ENCODE results near the gene PLCG2.

PLCG2 gene

GRCh38 chr16:81912395-81912794 is 133.3 kb downstream of the PLCG2 start:
- TF ChIP-seq GATA1 (IDR thresholded peaks at IDR 0.05; ENCODE audit: low read depth, low read length) (no peak), POLR2A (IDR thresholded peaks at IDR 0.05; ENCODE audit: low read length) (no peak)
- no peak for DNase-seq

- TF ChIP-seq POLR2A (IDR thresholded peaks at IDR 0.05; ENCODE audit: low read length) (no peak), GATA1 (IDR thresholded peaks at IDR 0.05; ENCODE audit: low read depth, low read length) (no peak)
- no peak for DNase-seq
These were observed 134.1 kb downstream of the PLCG2 start for GRCh38 chr16:81913222-81913621.

GRCh38 chr16:81917375-81917774 is 138.3 kb downstream of the PLCG2 start:
- TF ChIP-seq GATA1 (IDR thresholded peaks at IDR 0.05; ENCODE audit: low read depth, low read length) (no peak), POLR2A (IDR thresholded peaks at IDR 0.05; ENCODE audit: low read length) (no peak)
- no peak for DNase-seq

GRCh38 chr16:81918927-81919326 is 139.8 kb downstream of the PLCG2 start:
- TF ChIP-seq POLR2A (IDR thresholded peaks at IDR 0.05; ENCODE audit: low read length) = no peak
- no peak for TF ChIP-seq GATA1 (IDR thresholded peaks at IDR 0.05; ENCODE audit: low read depth, low read length)
- DNase-seq = no peak

- no peak for DNase-seq
These were observed 141.4 kb downstream of the PLCG2 start for GRCh38 chr16:81920498-81920897.

GRCh38 chr16:81921085-81921814 is 142.2 kb downstream of the PLCG2 start:
- TF ChIP-seq POLR2A (IDR thresholded peaks at IDR 0.05; ENCODE audit: low read length) (no peak), GATA1 (IDR thresholded peaks at IDR 0.05; ENCODE audit: low read depth, low read length) (no peak)
- DNase-seq = no peak

More at GRCh38 chr16:81920498-81920897, 141.4 kb downstream of the PLCG2 start:
- no peak for TF ChIP-seq POLR2A (IDR thresholded peaks at IDR 0.05; ENCODE audit: low read length)
- TF ChIP-seq GATA1 (IDR thresholded peaks at IDR 0.05; ENCODE audit: low read depth, low read length) = no peak

- TF ChIP-seq GATA1 (IDR thresholded peaks at IDR 0.05; ENCODE audit: low read depth, low read length) (no peak), POLR2A (IDR thresholded peaks at IDR 0.05; ENCODE audit: low read length) (no peak)
- no peak for DNase-seq
These were observed 142.9 kb downstream of the PLCG2 start for GRCh38 chr16:81921843-81922584.

- TF ChIP-seq POLR2A (IDR thresholded peaks at IDR 0.05; ENCODE audit: low read length) (no peak), GATA1 (IDR thresholded peaks at IDR 0.05; ENCODE audit: low read depth, low read length) (no peak)
- DNase-seq = no peak
These were observed 144.2 kb downstream of the PLCG2 start for GRCh38 chr16:81923296-81923695.

GRCh38 chr16:81925016-81925415 is 145.9 kb downstream of the PLCG2 start:
- no peak for DNase-seq
- TF ChIP-seq POLR2A (IDR thresholded peaks at IDR 0.05; ENCODE audit: low read length) (no peak), GATA1 (IDR thresholded peaks at IDR 0.05; ENCODE audit: low read depth, low read length) (no peak)

- TF ChIP-seq POLR2A (IDR thresholded peaks at IDR 0.05; ENCODE audit: low read length) (no peak), GATA1 (IDR thresholded peaks at IDR 0.05; ENCODE audit: low read depth, low read length) (no peak)
- DNase-seq = no peak
These were observed 146.9 kb downstream of the PLCG2 start for GRCh38 chr16:81926036-81926435.

- no peak for TF ChIP-seq GATA1 (IDR thresholded peaks at IDR 0.05; ENCODE audit: low read depth, low read length)
- TF ChIP-seq POLR2A (IDR thresholded peaks at IDR 0.05; ENCODE audit: low read length) = no peak
- no peak for DNase-seq
These were observed 148.6 kb downstream of the PLCG2 start for GRCh38 chr16:81927561-81928185.

GRCh38 chr16:81928271-81928918 is 149.3 kb downstream of the PLCG2 start:
- no peak for DNase-seq
- TF ChIP-seq POLR2A (IDR thresholded peaks at IDR 0.05; ENCODE audit: low read length) = no peak
- no peak for TF ChIP-seq GATA1 (IDR thresholded peaks at IDR 0.05; ENCODE audit: low read depth, low read length)

GRCh38 chr16:81928975-81929374 is 149.9 kb downstream of the PLCG2 start:
- no peak for DNase-seq
- TF ChIP-seq GATA1 (IDR thresholded peaks at IDR 0.05; ENCODE audit: low read depth, low read length) = no peak
- TF ChIP-seq POLR2A (IDR thresholded peaks at IDR 0.05; ENCODE audit: low read length) = no peak

GRCh38 chr16:81929841-81930240 is 150.8 kb downstream of the PLCG2 start:
- TF ChIP-seq POLR2A (IDR thresholded peaks at IDR 0.05; ENCODE audit: low read length) = no peak
- no peak for TF ChIP-seq GATA1 (IDR thresholded peaks at IDR 0.05; ENCODE audit: low read depth, low read length)

More at GRCh38 chr16:81929841-81930240, 150.8 kb downstream of the PLCG2 start:
- no peak for DNase-seq
